HEK293 (cell line): ENCODE data around the gene NAGLU.
A peak's percentile ranks its signal among the peaks of the same experiment; 100 is the strongest.

Experiments used
- CTCF ChIA-PET: fragments of 350-600 bp; formaldehyde crosslinking; extraction: SDS; loops from one replicate; lab custom pipeline; 2021; ENCODE audit warnings: antibody characterized with exemption; lab: Yijun Ruan, JAX
- POLR2A ChIA-PET: fragments of 300-600 bp; formaldehyde crosslinking; extraction: SDS; loops from one replicate; lab custom pipeline; 2020; ENCODE audit warnings: antibody characterized with exemption, inconsistent platforms; lab: Yijun Ruan, JAX
- H3K27ac ChIP-seq: fragments of 200-500 bp; sonication (Bioruptor generic); 2 replicates; pipeline ENCODE4 v1.5.1; 2014; ENCODE audit warnings: low read depth, low read length, control low read depth, inconsistent platforms; ENCODE audit errors: extremely low read depth
- H3K36me3 ChIP-seq, 2 experiments: fragments of 200-500 bp in 1 of 2; sonication (Bioruptor generic) in 1 of 2; 1 replicate in 1 of 2; 2 replicates in 1 of 2; pipeline ENCODE4 v1.5.1; 2014 to 2017; ENCODE audit warnings: inconsistent platforms in 2 of 2, low read length in 2 of 2; ENCODE audit not compliant: control insufficient read depth in 2 of 2, insufficient read depth in 1 of 2
- H3K4me1 ChIP-seq: fragments of 200-500 bp; sonication (Bioruptor generic); 2 replicates; pipeline ENCODE4 v1.5.1; 2014; ENCODE audit warnings: mild to moderate bottlenecking, low read length, inconsistent platforms; ENCODE audit not compliant: control insufficient read depth, insufficient read depth
- H3K4me3 ChIP-seq: 2 replicates; pipeline ENCODE4 v1.5.1; 2011; ENCODE audit warnings: low read depth, mild to moderate bottlenecking, control low read depth, low read length, moderate library complexity
- H3K9me3 ChIP-seq: fragments of 200-500 bp; sonication (Bioruptor generic); 2 replicates; pipeline ENCODE4 v1.5.1; 2014; ENCODE audit warnings: low read depth, low read length, inconsistent platforms; ENCODE audit not compliant: control insufficient read depth, insufficient read depth
- GFI1B ChIP-seq: fragments of 450-650 bp; formaldehyde crosslinking; IDR thresholded peaks from 2 replicates; pipeline ENCODE4 v1.5.1; 2016; ENCODE audit warnings: missing biosample characterization, missing genetic modification characterization
- GLIS1 ChIP-seq: fragments of 450-650 bp; formaldehyde crosslinking; IDR thresholded peaks from 2 replicates; pipeline ENCODE4 v1.5.1; 2016; ENCODE audit warnings: missing biosample characterization, missing genetic modification characterization
- GLIS2 ChIP-seq: fragments of 450-650 bp; formaldehyde crosslinking; IDR thresholded peaks from 2 replicates; pipeline ENCODE4 v1.5.1; 2016; ENCODE audit warnings: missing biosample characterization, missing genetic modification characterization
- SALL2 ChIP-seq: fragments of 450-650 bp; formaldehyde crosslinking; IDR thresholded peaks from 2 replicates; pipeline ENCODE4 v1.5.0; 2017; ENCODE audit warnings: missing biosample characterization, mild to moderate bottlenecking, missing genetic modification characterization, borderline replicate concordance
- SCRT1 ChIP-seq: fragments of 450-650 bp; formaldehyde crosslinking; IDR thresholded peaks from 2 replicates; pipeline ENCODE4 v1.5.1; 2016; ENCODE audit warnings: missing biosample characterization, missing genetic modification characterization, borderline replicate concordance
- SP3 ChIP-seq: fragments of 450-650 bp; formaldehyde crosslinking; IDR thresholded peaks from 2 replicates; pipeline ENCODE4 v1.5.1; 2016; ENCODE audit warnings: missing biosample characterization, missing genetic modification characterization
- WT1 ChIP-seq: fragments of 450-650 bp; formaldehyde crosslinking; IDR thresholded peaks from 2 replicates; pipeline ENCODE4 v1.5.1; 2016; ENCODE audit warnings: missing biosample characterization, missing genetic modification characterization
- YY2 ChIP-seq: fragments of 450-650 bp; formaldehyde crosslinking; IDR thresholded peaks from 2 replicates; pipeline ENCODE4 v1.5.1; 2016; ENCODE audit warnings: missing biosample characterization, missing genetic modification characterization
- ZFHX2 ChIP-seq: fragments of 450-650 bp; formaldehyde crosslinking; conservative IDR thresholded peaks from 2 replicates; pipeline ENCODE4 v1.5.1; 2016; ENCODE audit warnings: missing biosample characterization, missing genetic modification characterization
- ZFP69B ChIP-seq: fragments of 450-650 bp; formaldehyde crosslinking; IDR thresholded peaks from 2 replicates; pipeline ENCODE4 v1.5.1; 2016; ENCODE audit warnings: missing biosample characterization, missing genetic modification characterization
- ZIC2 ChIP-seq: fragments of 450-650 bp; formaldehyde crosslinking; IDR thresholded peaks from 2 replicates; pipeline ENCODE4 v1.5.1; 2016; ENCODE audit warnings: missing biosample characterization, missing genetic modification characterization
- ZNF121 ChIP-seq: fragments of 450-650 bp; formaldehyde crosslinking; IDR thresholded peaks from 2 replicates; pipeline ENCODE4 v1.5.1; 2016; ENCODE audit warnings: missing biosample characterization, missing genetic modification characterization
- ZNF133 ChIP-seq: fragments of 450-650 bp; formaldehyde crosslinking; IDR thresholded peaks from 2 replicates; pipeline ENCODE4 v1.5.1; 2016; ENCODE audit warnings: missing biosample characterization, missing genetic modification characterization
- ZNF266 ChIP-seq: fragments of 450-650 bp; formaldehyde crosslinking; IDR thresholded peaks from 2 replicates; pipeline ENCODE4 v1.5.1; 2016; ENCODE audit warnings: missing biosample characterization, missing genetic modification characterization, low read depth
- ZNF423 ChIP-seq: fragments of 450-650 bp; formaldehyde crosslinking; IDR thresholded peaks from 2 replicates; pipeline ENCODE4 v1.5.1; 2016; ENCODE audit warnings: missing biosample characterization, missing genetic modification characterization
- ZNF530 ChIP-seq: fragments of 450-650 bp; formaldehyde crosslinking; IDR thresholded peaks from 2 replicates; pipeline ENCODE4 v1.5.1; 2016; ENCODE audit warnings: low read depth, missing biosample characterization, missing genetic modification characterization
- ZNF548 ChIP-seq: fragments of 450-650 bp; formaldehyde crosslinking; IDR thresholded peaks from 2 replicates; pipeline ENCODE4 v1.5.1; 2016; ENCODE audit warnings: missing biosample characterization, missing genetic modification characterization
- ZNF585B ChIP-seq: fragments of 450-650 bp; formaldehyde crosslinking; IDR thresholded peaks from 2 replicates; pipeline ENCODE4 v1.5.1; 2016; ENCODE audit warnings: missing biosample characterization, missing genetic modification characterization
- ZNF610 ChIP-seq: fragments of 450-650 bp; formaldehyde crosslinking; IDR thresholded peaks from 2 replicates; pipeline ENCODE4 v1.5.1; 2016; ENCODE audit warnings: missing biosample characterization, missing genetic modification characterization, borderline replicate concordance
- ZNF707 ChIP-seq: fragments of 450-650 bp; formaldehyde crosslinking; IDR thresholded peaks from 2 replicates; pipeline ENCODE4 v1.5.1; 2016; ENCODE audit warnings: missing biosample characterization, missing genetic modification characterization
- ZNF76 ChIP-seq: fragments of 450-650 bp; formaldehyde crosslinking; IDR thresholded peaks from 2 replicates; pipeline ENCODE4; 2016; ENCODE audit warnings: low read depth, missing biosample characterization, missing genetic modification characterization, borderline replicate concordance
- ZNF776 ChIP-seq: fragments of 450-650 bp; formaldehyde crosslinking; IDR thresholded peaks from 2 replicates; pipeline ENCODE4 v1.5.0; 2017; ENCODE audit warnings: missing biosample characterization, missing genetic modification characterization, borderline replicate concordance
- ZXDB ChIP-seq: fragments of 450-650 bp; formaldehyde crosslinking; IDR thresholded peaks from 2 replicates; pipeline ENCODE4 v1.5.1; 2016; ENCODE audit warnings: missing biosample characterization, missing genetic modification characterization
- TF ChIP-seq, protein P1 (sequence below): fragments of 450-650 bp; formaldehyde crosslinking; IDR thresholded peaks from 2 replicates; pipeline ENCODE4 v1.5.1; 2016; ENCODE audit warnings: missing biosample characterization, missing genetic modification characterization, borderline replicate concordance
- TF ChIP-seq, protein P2 (sequence below): fragments of 450-650 bp; formaldehyde crosslinking; conservative IDR thresholded peaks from 2 replicates; pipeline ENCODE4 v1.5.1; 2016; ENCODE audit warnings: low read depth, missing biosample characterization, missing genetic modification characterization
- TF ChIP-seq, protein P3 (sequence below): fragments of 450-650 bp; formaldehyde crosslinking; IDR thresholded peaks from 2 replicates; pipeline ENCODE4 v1.5.1; 2016; ENCODE audit warnings: missing biosample characterization, missing genetic modification characterization
- TF ChIP-seq, protein P4 (sequence below): fragments of 450-650 bp; formaldehyde crosslinking; IDR thresholded peaks from 2 replicates; pipeline ENCODE4 v1.5.1; 2016; ENCODE audit warnings: missing biosample characterization, missing genetic modification characterization

NAGLU gene

DNA sequence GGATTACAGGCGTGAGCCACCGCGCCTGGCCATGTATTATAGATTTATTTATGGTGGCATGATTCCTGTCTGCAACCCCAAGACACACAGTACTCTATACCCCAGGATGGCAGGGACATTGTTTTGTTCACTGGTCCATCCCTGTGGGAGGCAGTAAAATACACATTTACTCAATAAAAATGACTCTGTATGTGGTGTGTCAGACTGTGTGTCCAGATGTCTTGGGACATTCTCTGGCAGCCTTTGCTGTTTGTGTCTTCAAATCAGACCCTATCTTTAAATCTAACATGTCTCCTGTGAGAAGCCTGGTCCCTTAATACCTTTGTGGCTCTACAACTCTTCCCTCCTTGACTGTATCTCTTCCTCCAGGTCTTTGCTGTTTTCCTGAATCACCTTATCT lies 24.2 kb downstream of the NAGLU start:
- Histone ChIP-seq H3K4me1 (peaks cover 7% of the 10 kb centered on the region; the same call in 1 of the 2 replicates), H3K9me3 (no peaks in the 10 kb centered on the region), H3K4me3 (no peak overlapping the region), H3K36me3 (peaks cover 0 to 24% of the 10 kb centered on the region in 2 experiments; a peak in 2 of 3 replicates), H3K27ac (no peak overlapping the region)
- ChIA-PET POLR2A (interaction anchor here (1.0 kb wide), 1 partner anchor 17 kb away, joined by 3 read pairs; no protein-coding TSS in a partner anchor), CTCF (interaction anchor here (2.1 kb wide), 1 partner anchor 12 kb away, joined by 6 read pairs; no protein-coding TSS in a partner anchor)
- TF ChIP-seq GLIS1 (tag by site-specific recombination) (peak; percentile 54; the same call in 1 of the 2 replicates), ZIC2 (tag by site-specific recombination) (peak; percentile 35; the same call in 1 of the 2 replicates)
- TF ChIP-seq, protein P1, sequence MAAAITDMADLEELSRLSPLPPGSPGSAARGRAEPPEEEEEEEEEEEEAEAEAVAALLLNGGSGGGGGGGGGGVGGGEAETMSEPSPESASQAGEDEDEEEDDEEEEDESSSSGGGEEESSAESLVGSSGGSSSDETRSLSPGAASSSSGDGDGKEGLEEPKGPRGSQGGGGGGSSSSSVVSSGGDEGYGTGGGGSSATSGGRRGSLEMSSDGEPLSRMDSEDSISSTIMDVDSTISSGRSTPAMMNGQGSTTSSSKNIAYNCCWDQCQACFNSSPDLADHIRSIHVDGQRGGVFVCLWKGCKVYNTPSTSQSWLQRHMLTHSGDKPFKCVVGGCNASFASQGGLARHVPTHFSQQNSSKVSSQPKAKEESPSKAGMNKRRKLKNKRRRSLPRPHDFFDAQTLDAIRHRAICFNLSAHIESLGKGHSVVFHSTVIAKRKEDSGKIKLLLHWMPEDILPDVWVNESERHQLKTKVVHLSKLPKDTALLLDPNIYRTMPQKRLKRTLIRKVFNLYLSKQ (tag by site-specific recombination): no peak

DNA sequence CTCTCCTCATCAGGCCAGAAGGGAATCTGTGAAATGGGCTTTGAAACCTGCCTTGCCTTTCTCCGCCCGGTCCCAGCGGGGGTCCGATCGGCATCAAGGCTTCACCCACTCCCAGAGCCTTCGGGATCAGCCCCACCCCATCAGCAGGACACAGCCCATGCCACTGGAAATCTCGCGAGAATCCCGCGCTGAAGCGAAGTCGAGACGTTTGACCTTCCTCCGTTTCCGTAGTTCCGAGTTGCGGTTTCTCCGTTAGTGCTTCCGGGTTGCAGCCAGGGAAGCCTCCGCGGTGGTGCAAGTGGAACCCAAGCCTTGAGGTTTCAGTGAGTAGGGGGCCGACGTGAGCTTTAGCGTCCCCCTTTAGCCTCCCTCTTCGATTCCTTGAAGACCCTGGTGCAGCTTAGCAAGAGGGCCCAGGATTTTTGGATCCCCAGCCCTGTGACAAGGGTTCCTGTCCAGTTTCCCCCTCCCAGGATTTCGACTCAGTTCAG lies 25.9 kb downstream of the NAGLU start, which contains the start of gene COASY:
TSS of gene COASY (plus strand) at position 252 of the 491 bp plus-strand sequence. CDS start 475 bp downstream, outside the sequence.
- H3K27ac ChIP-seq: peak within 1 kb of the TSS; percentile 87
- no peaks in the 10 kb centered on the region for H3K9me3 ChIP-seq
- peak within 1 kb of the TSS; percentile 89 for H3K4me3 ChIP-seq
- ChIA-PET CTCF (interaction anchor here (0.6 to 1.7 kb wide), 2 partner anchors 13 to 19 kb away, joined by 3 to 4 read pairs; no protein-coding TSS in a partner anchor), POLR2A (no interaction called here)
- H3K36me3 ChIP-seq: peaks cover 0 to 38% of the 10 kb centered on the region in 2 experiments; a peak in 2 of 3 replicates
- peaks cover 10% of the 10 kb centered on the region; the same call in 1 of the 2 replicates for H3K4me1 ChIP-seq
- TF ChIP-seq ZNF707 (tag by site-specific recombination): no peak
- TF ChIP-seq SP3: peak; percentile 85
- TF ChIP-seq SALL2 (tag by site-specific recombination): no peak
- TF ChIP-seq ZFP69B: 0 out of 2 replicates have a peak, but pooled peaks have one; percentile 18
- no peak for TF ChIP-seq ZNF776 (tag by site-specific recombination)
- TF ChIP-seq ZXDB: peak; percentile 85
- TF ChIP-seq ZNF530: no peak
- TF ChIP-seq ZNF423 (tag by site-specific recombination): peak; percentile 76
- TF ChIP-seq ZNF610 (tag by site-specific recombination): peak; percentile 39; the same call in 1 of the 2 replicates
- no peak for TF ChIP-seq ZNF266 (tag by site-specific recombination)
- TF ChIP-seq, protein P2, sequence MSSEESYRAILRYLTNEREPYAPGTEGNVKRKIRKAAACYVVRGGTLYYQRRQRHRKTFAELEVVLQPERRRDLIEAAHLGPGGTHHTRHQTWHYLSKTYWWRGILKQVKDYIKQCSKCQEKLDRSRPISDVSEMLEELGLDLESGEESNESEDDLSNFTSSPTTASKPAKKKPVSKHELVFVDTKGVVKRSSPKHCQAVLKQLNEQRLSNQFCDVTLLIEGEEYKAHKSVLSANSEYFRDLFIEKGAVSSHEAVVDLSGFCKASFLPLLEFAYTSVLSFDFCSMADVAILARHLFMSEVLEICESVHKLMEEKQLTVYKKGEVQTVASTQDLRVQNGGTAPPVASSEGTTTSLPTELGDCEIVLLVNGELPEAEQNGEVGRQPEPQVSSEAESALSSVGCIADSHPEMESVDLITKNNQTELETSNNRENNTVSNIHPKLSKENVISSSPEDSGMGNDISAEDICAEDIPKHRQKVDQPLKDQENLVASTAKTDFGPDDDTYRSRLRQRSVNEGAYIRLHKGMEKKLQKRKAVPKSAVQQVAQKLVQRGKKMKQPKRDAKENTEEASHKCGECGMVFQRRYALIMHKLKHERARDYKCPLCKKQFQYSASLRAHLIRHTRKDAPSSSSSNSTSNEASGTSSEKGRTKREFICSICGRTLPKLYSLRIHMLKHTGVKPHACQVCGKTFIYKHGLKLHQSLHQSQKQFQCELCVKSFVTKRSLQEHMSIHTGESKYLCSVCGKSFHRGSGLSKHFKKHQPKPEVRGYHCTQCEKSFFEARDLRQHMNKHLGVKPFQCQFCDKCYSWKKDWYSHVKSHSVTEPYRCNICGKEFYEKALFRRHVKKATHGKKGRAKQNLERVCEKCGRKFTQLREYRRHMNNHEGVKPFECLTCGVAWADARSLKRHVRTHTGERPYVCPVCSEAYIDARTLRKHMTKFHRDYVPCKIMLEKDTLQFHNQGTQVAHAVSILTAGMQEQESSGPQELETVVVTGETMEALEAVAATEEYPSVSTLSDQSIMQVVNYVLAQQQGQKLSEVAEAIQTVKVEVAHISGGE: peak; percentile 93
- no peak for TF ChIP-seq ZNF585B (tag by site-specific recombination)
- TF ChIP-seq ZNF548 (tag by site-specific recombination): no peak
- no peak; the same call in 1 of the 2 replicates for TF ChIP-seq YY2 (tag by site-specific recombination)
- TF ChIP-seq SCRT1: no peak
- peak; percentile 17; the same call in 1 of the 2 replicates for TF ChIP-seq WT1
- peak; percentile 49; the same call in 1 of the 2 replicates for TF ChIP-seq ZNF121
- peak; percentile 72; the same call in 1 of the 2 replicates for TF ChIP-seq ZNF76 (tag by site-specific recombination)
- TF ChIP-seq, protein P3, sequence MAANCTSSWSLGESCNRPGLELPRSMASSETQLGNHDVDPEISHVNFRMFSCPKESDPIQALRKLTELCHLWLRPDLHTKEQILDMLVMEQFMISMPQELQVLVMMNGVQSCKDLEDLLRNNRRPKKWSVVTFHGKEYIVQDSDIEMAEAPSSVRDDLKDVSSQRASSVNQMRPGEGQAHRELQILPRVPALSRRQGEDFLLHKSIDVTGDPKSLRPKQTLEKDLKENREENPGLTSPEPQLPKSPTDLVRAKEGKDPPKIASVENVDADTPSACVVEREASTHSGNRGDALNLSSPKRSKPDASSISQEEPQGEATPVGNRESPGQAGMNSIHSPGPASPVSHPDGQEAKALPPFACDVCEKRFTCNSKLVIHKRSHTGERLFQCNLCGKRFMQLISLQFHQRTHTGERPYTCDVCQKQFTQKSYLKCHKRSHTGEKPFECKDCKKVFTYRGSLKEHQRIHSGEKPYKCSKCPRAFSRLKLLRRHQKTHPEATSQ (tag by site-specific recombination): no peak
- TF ChIP-seq GLIS2 (tag by site-specific recombination): peak; percentile 54; the same call in 1 of the 2 replicates
- no peak for TF ChIP-seq GFI1B (tag by site-specific recombination)
- TF ChIP-seq ZNF133 (tag by site-specific recombination): no peak
- TF ChIP-seq ZFHX2 (tag by site-specific recombination): peak; percentile 34; the same call in 1 of the 2 replicates
- TF ChIP-seq, protein P4, sequence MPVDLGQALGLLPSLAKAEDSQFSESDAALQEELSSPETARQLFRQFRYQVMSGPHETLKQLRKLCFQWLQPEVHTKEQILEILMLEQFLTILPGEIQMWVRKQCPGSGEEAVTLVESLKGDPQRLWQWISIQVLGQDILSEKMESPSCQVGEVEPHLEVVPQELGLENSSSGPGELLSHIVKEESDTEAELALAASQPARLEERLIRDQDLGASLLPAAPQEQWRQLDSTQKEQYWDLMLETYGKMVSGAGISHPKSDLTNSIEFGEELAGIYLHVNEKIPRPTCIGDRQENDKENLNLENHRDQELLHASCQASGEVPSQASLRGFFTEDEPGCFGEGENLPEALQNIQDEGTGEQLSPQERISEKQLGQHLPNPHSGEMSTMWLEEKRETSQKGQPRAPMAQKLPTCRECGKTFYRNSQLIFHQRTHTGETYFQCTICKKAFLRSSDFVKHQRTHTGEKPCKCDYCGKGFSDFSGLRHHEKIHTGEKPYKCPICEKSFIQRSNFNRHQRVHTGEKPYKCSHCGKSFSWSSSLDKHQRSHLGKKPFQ: no peak
